DND-41 (cell line): Measurements from ENCODE around the gene PYGO2.

Experiments
- ATAC-seq: fragments of 200-7000 bp; cut with Tn5 transposase; 3 replicates; pipeline ENCODE4 v1.9.1; 2021; ENCODE audit warnings: low read depth; ENCODE audit not compliant: insufficient read depth
- DNase-seq: peaks from one replicate; pipeline ENCODE4 v3.0.0-alpha.2; 2020
- H2AFZ ChIP-seq: 2 replicates; pipeline ENCODE4 v1.6.0; 2012; ENCODE audit warnings: low read depth, low read length
- H3K27ac ChIP-seq: 2 replicates; pipeline ENCODE4 v1.5.1; 2012; ENCODE audit warnings: low read length, inconsistent platforms
- H3K27me3 ChIP-seq: fragments of 200-600 bp; sonication (generic); 2 replicates; pipeline ENCODE4 v1.6.0; 2012; ENCODE audit warnings: low read length, mild to moderate bottlenecking, inconsistent platforms; ENCODE audit not compliant: insufficient read depth, poor library complexity
- H3K36me3 ChIP-seq: 2 replicates; pipeline ENCODE4 v1.5.1; 2012; ENCODE audit warnings: low read length, inconsistent platforms; ENCODE audit not compliant: insufficient read depth
- H3K4me1 ChIP-seq: 2 replicates; pipeline ENCODE4 v1.5.1; 2012; ENCODE audit warnings: mild to moderate bottlenecking, low read length; ENCODE audit not compliant: insufficient read depth
- H3K4me2 ChIP-seq: 2 replicates; pipeline ENCODE4 v1.6.0; 2012; ENCODE audit warnings: mild to moderate bottlenecking, moderate library complexity, low read length, inconsistent platforms; ENCODE audit not compliant: insufficient read depth
- H3K4me3 ChIP-seq, 2 experiments: fragments of 200-600 bp in 1 of 2; shearing (Covaris generic) in 1 of 2; 2 replicates each; pipeline ENCODE4 v1.5.1; 2012 to 2016; ENCODE audit warnings: inconsistent platforms in 2 of 2, low read length in 2 of 2, mild to moderate bottlenecking in 2 of 2, low read depth in 1 of 2, moderate library complexity in 1 of 2
- H3K79me2 ChIP-seq: 2 replicates; pipeline ENCODE4 v1.6.0; 2012; ENCODE audit warnings: low read length, inconsistent platforms; ENCODE audit not compliant: insufficient read depth
- H3K9ac ChIP-seq: 2 replicates; pipeline ENCODE4 v1.6.0; 2012; ENCODE audit warnings: low read depth, mild to moderate bottlenecking, inconsistent platforms, low read length, moderate library complexity
- H3K9me3 ChIP-seq: 2 replicates; pipeline ENCODE4 v1.5.1; 2012; ENCODE audit warnings: low read length, moderate library complexity, mild to moderate bottlenecking, inconsistent platforms; ENCODE audit not compliant: insufficient read depth, severe bottlenecking
- H4K20me1 ChIP-seq: 2 replicates; pipeline ENCODE4 v1.6.0; 2012; ENCODE audit warnings: low read length; ENCODE audit not compliant: insufficient read depth
- CTCF ChIP-seq: IDR thresholded peaks from 2 replicates; pipeline ENCODE4 v1.5.1; 2012; ENCODE audit warnings: borderline replicate concordance, low read length, moderate library complexity, mild to moderate bottlenecking; ENCODE audit not compliant: poor library complexity, severe bottlenecking; ENCODE audit errors: extremely low read depth
- EZH2 ChIP-seq: IDR thresholded peaks from 3 replicates; pipeline ENCODE4 v1.6.1; 2012; ENCODE audit warnings: borderline replicate concordance, low read depth, mild to moderate bottlenecking, moderate library complexity, low read length, inconsistent platforms; ENCODE audit not compliant: severe bottlenecking

The PYGO2 gene

GRCh38 chr1:154969246-154969645, 7.7 kb upstream of the PYGO2 start:
- H3K36me3 ChIP-seq, result peaks cover 61% of the 10 kb centered on the region
- H3K9ac ChIP-seq, result no peak overlapping the region
- TF ChIP-seq EZH2 (no peak), CTCF (no peak)
- no peak overlapping the region for H2AFZ ChIP-seq
- DNase-seq (no peak), ATAC-seq (no peak)
- no peak overlapping the region for H3K4me3 ChIP-seq
- H3K27ac ChIP-seq, result no peak overlapping the region
- H3K79me2 ChIP-seq, result peaks cover 47% of the 10 kb centered on the region
- H3K9me3 ChIP-seq, result no peaks in the 10 kb centered on the region
- H3K4me2 ChIP-seq, result no peak overlapping the region
- no peaks in the 10 kb centered on the region for H3K27me3 ChIP-seq
- H4K20me1 ChIP-seq, result peaks cover 29% of the 10 kb centered on the region
- H3K4me1 ChIP-seq, result peaks cover 31% of the 10 kb centered on the region

- DNase-seq, result no peak
- Histone ChIP-seq H3K9ac (no peak overlapping the region), H3K4me2 (no peak overlapping the region), H3K79me2 (peaks cover 47% of the 10 kb centered on the region), H3K4me1 (peaks cover 32% of the 10 kb centered on the region), H2AFZ (no peak overlapping the region), H4K20me1 (peaks cover 29% of the 10 kb centered on the region), H3K4me3 (no peak overlapping the region), H3K9me3 (no peaks in the 10 kb centered on the region), H3K36me3 (peaks cover 66% of the 10 kb centered on the region), H3K27me3 (no peaks in the 10 kb centered on the region), H3K27ac (no peak overlapping the region)
- no peak for ATAC-seq
- TF ChIP-seq CTCF, result no peak
- TF ChIP-seq EZH2, result no peak
These were observed 7.1 kb upstream of the PYGO2 start for GRCh38 chr1:154968731-154969130.

- peaks cover 24% of the 10 kb centered on the region for H4K20me1 ChIP-seq
- no peak overlapping the region for H3K4me3 ChIP-seq
- H2AFZ ChIP-seq, result no peak overlapping the region
- peaks cover 47% of the 10 kb centered on the region for H3K79me2 ChIP-seq
- DNase-seq, result no peak
- ATAC-seq, result no peak
- TF ChIP-seq CTCF (no peak), EZH2 (no peak)
- H3K27ac ChIP-seq, result no peak overlapping the region
- H3K27me3 ChIP-seq, result no peaks in the 10 kb centered on the region
- H3K4me2 ChIP-seq, result no peak overlapping the region
- no peaks in the 10 kb centered on the region for H3K9me3 ChIP-seq
- no peak overlapping the region for H3K9ac ChIP-seq
- peaks cover 76% of the 10 kb centered on the region for H3K36me3 ChIP-seq
- H3K4me1 ChIP-seq, result peaks cover 32% of the 10 kb centered on the region
These were observed 5.9 kb upstream of the PYGO2 start for GRCh38 chr1:154967331-154967950.

- Histone ChIP-seq H3K27ac (no peak overlapping the region), H3K36me3 (peaks cover 72% of the 10 kb centered on the region), H4K20me1 (peaks cover 19% of the 10 kb centered on the region)
These were observed 4.5 kb upstream of the PYGO2 start for GRCh38 chr1:154966111-154966510.

More at GRCh38 chr1:154966111-154966510, 4.5 kb upstream of the PYGO2 start:
- DNase-seq (no peak), ATAC-seq (no peak)
- Histone ChIP-seq H3K4me2 (no peak overlapping the region), H3K4me3 (no peak overlapping the region), H2AFZ (no peak overlapping the region), H3K9ac (no peak overlapping the region), H3K4me1 (peaks cover 26% of the 10 kb centered on the region), H3K79me2 (peaks cover 46% of the 10 kb centered on the region), H3K9me3 (no peaks in the 10 kb centered on the region), H3K27me3 (no peaks in the 10 kb centered on the region)
- TF ChIP-seq EZH2 (no peak), CTCF (no peak)
